GM18909 (cell line): ENCODE results near the gene ELAVL1.
"Not testable (repeated sequence)": the region's sequence is repeated elsewhere in the genome, so short reads cannot be mapped to it uniquely, and the experiment has no call there.

Source experiments
- ATAC-seq: cut with Tn5 transposase; IDR thresholded peaks from one replicate; pipeline ENCODE4 v1.9.1; 2021; ENCODE audit warnings: mild to moderate bottlenecking; ENCODE audit not compliant: unreplicated experiment, poor library complexity

Gene ELAVL1

DNA sequence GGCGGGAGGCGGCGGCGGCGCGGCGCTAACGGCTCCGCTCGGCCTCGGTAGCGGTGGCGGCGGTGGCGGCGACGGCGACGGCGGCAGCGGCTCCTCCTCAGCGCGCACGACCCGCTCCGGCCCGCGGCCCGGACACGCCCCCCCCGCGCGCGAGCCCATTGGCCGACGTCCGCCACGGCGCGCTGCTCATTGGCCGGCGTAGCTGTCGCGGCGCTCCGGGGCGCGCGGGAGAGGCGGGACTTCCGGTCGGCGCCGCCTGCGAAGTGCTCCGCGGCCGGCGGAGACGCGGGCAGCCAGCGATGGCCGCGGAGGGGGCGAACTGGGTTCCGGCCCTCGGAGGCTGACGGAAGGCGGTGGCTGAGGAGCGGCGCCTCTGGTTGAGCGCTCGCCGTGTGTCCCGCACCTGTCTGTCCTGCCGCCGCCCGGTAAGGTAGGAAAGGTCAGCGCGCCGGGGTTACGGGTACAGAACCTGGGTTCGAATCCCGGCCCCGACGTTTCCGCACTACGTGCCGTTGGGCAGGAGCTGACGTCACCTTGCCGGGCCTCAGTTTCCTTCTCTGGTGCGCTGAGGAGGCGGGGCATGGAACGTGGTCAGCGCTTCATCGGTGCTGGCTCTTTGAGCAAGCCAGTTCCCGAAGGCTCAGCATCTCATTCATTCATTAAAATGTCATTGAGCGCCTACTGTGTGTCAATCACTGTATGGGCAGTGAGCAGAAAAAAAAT is at the start of gene ELAVL1:
TSS of gene ELAVL1 (minus strand) at position 108 of the 723 bp plus-strand sequence. CDS start 13,826 bp downstream, outside the sequence.
- ATAC-seq: peak; percentile 80

DNA sequence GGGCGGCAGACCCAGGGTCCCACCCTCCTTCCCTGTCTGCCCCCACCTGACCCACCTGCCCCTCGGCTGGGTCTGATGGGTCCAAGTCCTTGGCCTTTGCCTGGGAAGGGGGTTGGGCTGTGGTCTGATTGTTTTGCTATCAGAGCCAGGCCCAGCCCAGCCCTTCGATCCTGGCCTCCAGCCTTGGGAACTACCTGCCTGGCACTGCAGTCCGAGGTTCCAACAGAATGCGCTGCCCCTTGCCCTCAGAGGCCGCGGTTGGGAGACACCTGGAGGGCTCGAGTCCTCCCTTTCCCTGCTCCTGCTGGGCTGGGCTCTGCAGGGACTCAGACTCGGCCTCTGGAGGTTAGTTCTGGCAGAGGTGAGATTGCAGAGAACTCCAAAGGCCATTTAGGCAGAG is 48.7 kb upstream of the ELAVL1 start:
- no peak for ATAC-seq

DNA sequence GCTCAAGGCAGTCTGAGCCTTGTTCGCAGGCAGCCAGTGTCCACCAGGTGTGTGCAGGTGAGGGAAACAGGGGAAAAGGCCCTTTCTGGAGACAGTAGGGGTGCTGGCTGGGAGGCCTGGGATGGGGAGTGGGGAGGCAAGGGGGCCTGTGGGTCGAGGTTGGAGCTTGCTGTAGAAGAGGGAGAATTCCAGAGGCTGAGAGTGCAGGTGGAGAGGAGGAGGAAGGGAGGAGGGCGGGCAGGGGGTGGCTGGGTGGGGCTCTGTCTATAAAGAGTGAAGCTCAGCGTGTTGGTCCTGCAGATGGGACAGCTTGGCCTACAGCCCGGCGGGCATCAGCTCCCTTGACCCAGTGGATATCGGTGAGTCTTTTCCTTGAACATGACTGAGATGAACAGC is 47.0 kb upstream of the ELAVL1 start, which contains the start of gene CCL25:
TSS of gene CCL25 (plus strand) at position 297 of the 396 bp plus-strand sequence. CDS start 290 bp downstream, outside the sequence.
- ATAC-seq: no peak

DNA sequence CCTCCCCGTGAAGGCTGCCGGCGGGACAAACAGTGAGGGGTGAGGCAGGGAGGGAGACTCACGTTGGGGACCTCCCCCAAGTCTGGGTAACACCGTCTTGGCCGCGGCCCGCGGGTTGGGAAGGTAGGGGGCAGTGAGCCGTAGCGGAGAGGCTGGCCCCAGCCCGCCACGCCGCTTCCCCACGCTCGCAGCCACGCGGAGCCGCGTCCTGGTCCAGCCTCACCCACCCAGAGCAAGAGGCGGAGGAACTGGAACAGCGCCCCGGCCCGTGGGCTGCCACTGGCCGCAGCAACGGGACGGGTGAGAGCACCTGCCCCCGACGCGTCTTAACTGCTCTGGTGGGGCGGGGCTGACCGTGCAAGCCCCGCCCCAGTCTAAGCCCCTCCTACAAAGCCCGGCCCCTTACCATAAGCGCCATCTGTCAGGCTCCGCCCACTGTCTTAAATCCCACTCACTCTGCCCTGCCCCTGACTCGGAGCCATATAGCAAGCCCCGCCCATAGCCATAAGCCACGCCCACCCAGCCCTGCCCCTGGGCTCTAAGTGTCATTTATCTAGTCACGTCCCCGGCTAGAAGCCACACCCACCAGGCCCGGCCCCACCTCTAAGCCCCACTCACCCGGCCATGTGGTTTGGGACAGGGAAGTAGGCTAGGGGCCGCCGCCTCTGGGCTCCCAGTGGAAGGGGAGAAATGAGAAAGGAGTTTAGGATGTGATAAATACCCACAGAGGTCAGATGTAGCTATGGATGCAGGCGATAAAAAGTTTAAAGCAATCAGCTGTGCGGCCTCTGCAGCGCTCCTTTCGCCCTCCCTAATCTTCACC is 45.0 kb upstream of the ELAVL1 start:
- peak; percentile 79 for ATAC-seq

DNA sequence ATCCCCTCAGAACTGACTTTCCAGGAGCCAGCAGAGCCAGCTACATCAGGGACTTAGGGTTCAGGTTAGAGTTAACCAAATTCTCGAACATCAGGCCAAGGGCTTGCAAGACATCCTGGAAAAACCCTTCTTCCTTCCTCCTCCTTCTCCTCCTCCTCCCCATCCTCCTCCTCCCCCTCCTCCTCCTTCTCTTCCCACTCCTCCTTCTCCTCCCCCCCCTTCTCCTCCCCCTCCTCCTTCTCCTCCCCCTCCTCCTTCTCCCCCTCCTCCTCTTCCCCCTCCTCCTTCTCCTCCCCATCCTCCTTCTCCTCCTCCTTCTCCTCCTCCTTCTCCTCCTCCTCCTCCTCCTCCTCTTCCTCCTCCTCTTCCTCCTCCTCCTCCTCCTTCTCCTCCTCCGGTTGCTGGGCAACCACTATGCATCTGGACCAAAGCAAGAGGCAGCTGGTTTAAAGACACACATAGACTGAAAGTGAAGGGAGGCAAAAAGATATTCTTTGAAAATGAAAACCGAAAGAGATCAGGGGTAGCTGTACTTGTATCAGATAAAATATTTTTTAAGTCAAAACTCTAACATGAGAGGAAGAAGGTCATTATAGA is 41.2 kb upstream of the ELAVL1 start:
- ATAC-seq: no peak

DNA sequence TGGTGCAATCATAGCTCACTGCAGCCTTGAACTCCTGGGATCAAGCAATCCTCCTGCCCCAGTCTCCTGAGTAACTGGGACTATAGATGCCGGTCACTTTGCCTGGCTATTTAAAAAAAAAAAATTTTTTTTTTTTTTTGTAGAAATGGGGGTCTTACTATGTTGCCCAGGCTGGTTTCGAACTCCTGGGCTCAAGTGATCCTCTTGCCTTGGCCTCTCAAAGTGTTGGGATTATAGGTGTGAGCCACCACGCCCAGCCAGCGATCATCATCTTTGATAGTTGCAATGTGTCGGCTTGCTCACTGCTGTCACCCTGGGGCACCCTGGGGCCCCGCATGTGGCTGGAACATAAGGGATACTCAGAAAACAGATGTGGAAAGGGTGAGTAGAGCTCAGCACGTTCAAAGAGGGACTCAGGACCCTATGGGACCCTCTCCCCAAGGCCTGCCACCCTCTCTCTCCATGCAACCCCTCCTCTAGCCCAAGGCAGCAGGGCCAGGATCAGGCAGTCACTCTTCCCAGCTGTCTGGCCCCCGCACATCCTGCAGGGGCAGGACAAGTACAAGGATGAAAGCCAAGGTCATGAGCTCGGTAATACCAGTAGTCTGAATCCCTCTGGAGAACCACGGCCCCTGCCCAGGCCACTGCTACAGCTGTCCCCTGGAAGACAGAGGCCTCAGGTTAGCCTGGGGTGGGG is 40.6 kb upstream of the ELAVL1 start:
- no peak for ATAC-seq

DNA sequence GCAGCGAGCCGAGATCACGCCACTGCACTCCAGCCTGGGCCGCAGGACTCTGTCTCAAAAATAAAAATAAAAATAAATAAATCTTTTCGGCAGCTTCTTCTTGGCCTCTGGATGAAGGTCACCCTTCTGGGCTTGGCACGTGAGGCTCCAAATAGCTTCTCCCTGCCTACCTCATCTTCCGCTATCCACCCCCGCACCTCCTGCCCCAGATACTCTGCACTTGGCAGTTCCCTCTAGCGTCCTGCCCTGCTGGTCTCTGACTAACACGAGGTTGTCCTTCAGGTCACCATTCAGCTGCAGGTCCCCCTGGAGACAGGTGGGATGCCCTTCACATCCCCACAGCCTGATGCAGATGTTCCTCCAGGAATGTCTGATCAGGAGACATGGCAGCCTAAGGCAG is 38.6 kb upstream of the ELAVL1 start:
- ATAC-seq: no peak

DNA sequence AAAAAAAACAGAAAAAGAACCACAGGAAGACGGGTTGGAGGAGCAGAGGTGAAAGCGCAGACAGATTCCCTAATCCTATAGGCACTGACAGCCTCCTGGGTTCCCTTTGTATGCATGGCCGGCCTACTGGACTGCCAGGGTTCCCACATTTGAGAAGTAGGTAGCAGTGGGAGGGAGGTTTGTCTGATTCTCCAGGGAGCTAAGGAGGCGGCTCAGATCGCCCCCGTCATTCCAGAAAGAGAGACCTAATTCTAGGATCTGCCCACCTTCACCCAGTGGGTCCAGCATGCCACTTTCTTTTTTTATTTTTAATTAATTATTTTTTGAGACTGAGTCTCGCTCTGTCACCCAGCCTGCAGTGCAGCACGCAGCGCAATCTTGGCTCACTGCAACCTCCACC is 37.5 kb upstream of the ELAVL1 start:
- no peak for ATAC-seq

DNA sequence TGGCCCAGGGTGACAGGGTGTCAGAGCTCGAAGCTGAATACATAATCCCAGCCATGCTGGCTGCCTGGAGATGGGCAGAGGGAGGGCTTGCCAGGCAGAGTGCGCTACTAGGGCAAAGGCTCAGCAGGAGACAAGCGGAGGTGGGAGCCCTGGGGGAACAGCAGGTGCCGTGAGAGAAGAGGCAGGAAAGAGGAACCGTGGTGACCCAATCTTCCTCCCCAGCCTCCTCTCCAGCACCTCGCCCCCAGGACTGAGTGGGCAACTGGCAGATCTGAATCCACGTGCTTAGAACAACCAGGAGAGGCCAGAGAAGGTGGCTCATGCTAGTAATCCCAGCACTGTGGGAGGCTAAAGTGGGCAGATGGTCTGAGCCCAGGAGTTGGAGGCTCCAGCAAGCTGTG is 36.1 kb upstream of the ELAVL1 start:
- ATAC-seq: no peak

DNA sequence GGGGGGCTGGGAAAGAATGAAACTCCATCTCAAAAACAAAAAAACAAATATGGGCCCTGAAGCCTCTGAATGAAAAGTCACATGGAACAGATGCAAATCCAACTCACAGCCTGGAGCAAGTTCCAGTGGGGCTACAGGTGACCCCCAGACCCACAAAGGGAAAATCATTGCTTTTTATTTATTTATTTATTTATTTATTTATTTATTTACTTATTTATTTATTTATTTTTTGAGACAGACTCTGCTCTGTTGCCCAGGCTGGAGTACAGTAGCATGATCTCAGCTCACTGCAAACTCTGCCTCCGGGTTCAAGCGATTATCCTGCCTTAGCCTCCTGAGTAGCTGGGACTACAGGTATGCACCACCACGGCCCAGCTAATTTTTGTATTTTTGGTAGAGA is 33.8 kb upstream of the ELAVL1 start:
- ATAC-seq: no peak

DNA sequence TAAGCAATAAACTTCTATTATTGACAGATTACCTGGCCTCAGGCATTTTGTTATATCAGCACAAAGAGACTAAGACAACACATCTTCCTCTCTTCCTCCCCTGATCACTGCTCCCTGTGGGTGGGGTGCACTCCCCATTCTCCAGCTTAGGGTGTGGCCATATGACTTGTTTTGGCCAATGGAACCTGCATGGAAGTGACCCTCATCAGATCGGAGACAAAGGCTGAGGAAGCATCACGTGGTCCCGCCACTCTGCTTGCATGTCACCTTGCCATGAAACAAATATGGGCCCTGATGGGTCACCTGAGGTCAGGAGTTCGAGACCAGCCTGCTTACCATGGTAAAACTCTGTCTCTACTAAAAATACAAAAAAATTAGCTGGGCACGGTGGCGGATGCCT is 33.4 kb upstream of the ELAVL1 start:
- no peak for ATAC-seq

DNA sequence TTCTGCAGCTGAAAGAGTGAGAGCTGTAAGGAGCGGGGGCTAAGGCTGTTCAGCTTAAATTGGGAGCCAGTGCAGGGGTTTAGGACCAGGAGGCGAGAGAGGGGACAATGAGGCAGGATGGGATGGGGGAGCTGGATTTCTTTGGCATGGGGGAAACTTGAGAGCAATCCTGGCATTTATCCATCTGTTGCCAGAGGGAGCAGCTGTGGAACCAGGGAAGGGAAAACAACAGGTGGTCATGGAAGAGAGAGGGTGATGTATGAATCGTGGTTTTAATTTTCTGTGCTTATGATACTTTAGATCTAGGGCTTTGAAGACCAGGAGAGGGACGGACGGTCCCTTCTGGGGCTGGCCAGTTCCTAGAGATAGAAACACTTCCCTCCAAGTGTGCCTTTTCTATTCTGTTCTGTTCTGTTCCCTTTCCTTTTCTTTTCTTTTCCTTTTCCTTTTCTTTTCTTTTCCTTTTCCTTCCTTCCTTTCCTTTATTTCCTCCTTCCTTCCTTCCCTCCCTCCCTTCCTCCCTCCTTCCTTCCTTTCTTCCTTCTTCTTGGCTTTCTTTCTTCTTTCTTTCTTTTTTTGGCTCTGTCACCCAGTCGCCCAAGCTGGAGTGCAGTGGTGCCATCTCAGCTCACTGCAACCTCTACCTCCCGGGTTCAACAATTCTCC is 31.1 kb upstream of the ELAVL1 start:
- ATAC-seq: no peak

DNA sequence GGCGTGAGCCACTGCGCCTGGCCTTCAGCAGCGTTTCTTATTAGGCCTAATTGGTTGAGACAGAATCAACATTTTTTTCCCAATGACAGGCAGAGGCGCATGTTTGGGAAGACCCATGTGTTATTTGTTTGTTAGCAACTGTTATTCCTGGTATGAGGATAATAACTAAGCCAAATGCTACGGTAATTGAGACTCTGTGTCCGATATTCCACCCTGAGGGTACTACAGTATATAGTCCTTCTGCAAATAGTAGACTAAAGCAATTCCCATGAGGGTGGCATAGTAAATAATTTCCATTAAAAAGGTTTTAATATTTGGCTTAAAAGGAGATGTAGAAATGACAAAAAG is 28.7 kb upstream of the ELAVL1 start:
- no peak for ATAC-seq

DNA sequence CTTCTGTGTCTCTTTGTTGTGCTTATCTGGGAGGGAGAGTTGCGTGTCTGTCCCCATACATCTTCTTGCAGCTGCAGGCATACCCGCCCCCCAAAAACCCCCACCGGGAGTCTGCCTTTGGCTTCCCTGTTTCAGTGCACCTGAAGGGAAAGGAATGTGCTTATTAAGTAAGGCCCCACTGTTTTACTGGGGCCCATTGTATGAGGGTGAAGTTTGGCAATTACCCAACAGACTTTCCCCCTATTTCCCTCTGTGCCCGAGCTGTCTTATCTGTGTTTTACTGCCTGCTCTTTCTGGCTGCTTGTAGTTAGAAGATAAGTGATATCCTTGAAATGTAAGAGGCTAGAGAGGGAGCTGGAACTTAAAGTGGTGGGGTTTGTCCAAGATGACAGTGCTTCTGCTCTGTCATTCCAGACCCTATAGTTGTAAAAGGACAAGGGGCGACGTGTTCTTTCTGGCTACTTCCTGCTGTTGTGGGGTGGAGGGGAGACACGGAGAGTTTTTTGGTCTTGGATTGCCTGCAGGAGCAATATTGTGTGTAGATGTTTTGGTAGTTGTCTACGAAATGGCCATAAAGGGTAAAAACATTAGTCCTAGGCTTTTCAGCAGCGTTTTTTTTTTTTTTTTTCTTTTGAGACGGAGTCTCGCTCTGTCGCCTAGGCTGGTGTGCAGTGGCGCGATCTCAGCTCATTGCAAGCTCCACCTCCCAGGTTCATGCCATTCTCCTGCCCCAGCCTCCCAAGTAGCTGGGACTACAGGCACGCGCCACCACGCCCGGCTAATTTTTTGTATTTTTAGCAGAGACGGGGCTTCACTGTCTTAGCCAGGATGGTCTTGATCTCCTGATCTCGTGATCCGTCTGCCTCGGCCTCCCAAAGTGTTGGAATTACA is 28.1 kb upstream of the ELAVL1 start:
- not testable (repeated sequence) for ATAC-seq

DNA sequence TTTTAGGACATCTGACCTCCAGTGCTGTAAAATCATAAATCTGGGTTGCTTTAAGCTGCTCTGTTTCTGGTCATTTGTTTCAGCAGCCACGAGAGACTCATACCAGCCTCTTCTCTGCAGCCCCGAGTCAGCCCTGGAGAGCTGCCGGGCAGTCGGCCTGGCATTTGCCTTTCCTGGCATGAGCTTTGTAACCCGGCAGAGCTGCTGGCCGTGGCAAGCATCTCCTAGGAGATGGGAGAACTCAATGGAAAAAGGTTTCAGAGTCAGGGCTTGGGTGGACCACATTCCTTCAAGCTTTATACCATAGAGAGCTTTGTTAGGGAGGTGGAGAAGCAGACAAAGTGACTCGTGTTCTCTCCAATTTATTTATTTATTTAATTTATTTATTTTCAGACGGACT is 25.5 kb upstream of the ELAVL1 start:
- no peak for ATAC-seq

DNA sequence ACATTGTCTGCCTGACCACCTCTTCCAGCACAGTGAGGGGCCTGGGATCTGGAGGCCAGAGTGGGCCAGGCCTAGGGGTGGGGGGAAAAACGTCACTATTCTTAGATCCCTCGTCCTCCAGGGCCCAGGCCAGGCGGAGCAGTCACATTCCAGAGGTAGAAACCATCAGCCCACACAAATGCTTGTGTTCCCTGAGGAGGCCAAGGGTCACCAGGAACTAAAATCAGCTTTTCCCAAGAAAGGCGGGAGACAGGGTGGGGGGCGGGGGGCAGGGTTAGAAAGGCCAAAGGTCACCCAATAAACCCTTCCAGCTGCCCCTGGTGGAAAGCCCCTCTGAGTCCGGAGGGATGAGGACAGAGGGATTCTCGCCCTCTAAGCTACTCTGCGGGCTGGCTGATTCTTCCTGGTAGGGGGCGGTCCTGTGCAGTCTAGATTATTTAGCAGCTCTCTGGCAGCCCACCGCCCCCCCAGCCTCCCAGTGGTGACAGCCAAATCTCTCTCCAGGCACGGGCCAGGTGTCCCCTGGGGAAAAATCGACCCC is 23.6 kb upstream of the ELAVL1 start:
- ATAC-seq: no peak

DNA sequence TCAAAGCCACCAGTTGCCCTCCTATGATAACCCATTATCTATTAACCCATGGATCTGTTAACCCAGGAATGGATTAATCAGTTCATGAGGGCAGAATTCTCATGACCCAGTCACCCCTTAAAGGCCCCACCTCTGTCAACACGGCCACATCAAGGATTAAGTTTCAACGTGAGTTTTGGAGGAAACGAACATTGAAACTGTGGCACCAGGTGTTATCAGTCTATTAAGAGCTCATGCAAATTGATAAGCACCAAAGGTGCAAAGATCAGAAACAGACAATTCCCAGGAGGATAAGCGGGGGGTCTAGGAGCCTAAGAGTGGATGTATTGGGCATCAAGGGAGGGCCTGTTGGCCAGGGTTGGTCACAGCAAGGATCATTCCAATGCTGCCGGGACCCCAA is 19.9 kb upstream of the ELAVL1 start:
- no peak for ATAC-seq

DNA sequence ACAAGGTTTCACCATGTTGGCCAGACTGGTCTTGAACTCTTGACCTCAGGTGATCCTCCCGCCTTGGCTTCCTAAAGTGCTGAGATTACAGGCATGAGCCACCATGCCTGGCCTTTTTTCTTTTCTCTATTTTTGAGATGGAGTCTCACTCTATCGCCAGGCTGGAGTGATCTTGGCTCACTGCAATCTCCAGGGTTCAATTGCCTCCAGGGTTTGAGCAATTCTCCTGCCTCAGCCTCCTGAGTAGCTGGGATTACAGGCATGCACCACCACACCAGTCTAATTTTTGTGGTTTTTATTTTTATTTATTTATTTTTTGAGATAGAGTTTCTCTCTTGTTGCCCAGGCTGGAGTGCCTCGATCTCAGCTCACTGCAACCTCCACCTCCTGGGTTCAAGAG is 18.8 kb upstream of the ELAVL1 start:
- ATAC-seq: not testable (repeated sequence)

DNA sequence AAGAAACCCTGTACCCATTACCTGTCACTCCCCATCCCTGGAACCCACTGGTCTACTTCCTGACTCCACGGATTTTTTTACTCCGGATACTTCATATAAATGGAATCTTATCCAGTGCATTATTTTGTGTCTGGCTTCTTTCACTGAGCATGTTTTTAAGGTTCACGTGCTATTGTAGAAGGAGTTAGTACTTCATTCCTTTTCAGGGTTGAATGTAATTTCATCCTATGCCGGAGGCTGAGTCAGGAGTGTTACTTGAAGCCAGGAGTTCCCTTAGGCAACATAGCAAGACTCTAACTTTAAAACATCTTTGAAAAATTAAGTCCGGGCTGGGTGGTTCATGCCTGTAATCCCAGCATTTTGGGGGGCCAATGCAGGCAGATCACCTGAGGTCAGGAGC is 17.9 kb upstream of the ELAVL1 start:
- ATAC-seq: no peak
